Skin epidermis (tissue), 12 donors: Measurements from ENCODE around the gene PIP5KL1.
A peak's percentile ranks its signal among the peaks of the same experiment; 100 is the strongest.

Experiments
- H3K27ac ChIP-seq, 21 experiments: fragments of 200-600 bp; sonication (generic) in 11 of 21; one replicate each; pipeline ENCODE4 v1.5.0; 2020; ENCODE audit warnings: mild to moderate bottlenecking in 3 of 21, inconsistent platforms in 2 of 21, moderate library complexity in 2 of 21
- H3K4me3 ChIP-seq, 7 experiments: fragments of 200-600 bp; sonication (generic) in 2 of 7; one replicate each; pipeline ENCODE4 v1.5.0; 2020; ENCODE audit warnings: inconsistent platforms in 2 of 7, mild to moderate bottlenecking in 2 of 7, moderate library complexity in 1 of 7

PIP5KL1 gene, protein sequence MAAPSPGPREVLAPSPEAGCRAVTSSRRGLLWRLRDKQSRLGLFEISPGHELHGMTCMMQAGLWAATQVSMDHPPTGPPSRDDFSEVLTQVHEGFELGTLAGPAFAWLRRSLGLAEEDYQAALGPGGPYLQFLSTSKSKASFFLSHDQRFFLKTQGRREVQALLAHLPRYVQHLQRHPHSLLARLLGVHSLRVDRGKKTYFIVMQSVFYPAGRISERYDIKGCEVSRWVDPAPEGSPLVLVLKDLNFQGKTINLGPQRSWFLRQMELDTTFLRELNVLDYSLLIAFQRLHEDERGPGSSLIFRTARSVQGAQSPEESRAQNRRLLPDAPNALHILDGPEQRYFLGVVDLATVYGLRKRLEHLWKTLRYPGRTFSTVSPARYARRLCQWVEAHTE

DNA sequence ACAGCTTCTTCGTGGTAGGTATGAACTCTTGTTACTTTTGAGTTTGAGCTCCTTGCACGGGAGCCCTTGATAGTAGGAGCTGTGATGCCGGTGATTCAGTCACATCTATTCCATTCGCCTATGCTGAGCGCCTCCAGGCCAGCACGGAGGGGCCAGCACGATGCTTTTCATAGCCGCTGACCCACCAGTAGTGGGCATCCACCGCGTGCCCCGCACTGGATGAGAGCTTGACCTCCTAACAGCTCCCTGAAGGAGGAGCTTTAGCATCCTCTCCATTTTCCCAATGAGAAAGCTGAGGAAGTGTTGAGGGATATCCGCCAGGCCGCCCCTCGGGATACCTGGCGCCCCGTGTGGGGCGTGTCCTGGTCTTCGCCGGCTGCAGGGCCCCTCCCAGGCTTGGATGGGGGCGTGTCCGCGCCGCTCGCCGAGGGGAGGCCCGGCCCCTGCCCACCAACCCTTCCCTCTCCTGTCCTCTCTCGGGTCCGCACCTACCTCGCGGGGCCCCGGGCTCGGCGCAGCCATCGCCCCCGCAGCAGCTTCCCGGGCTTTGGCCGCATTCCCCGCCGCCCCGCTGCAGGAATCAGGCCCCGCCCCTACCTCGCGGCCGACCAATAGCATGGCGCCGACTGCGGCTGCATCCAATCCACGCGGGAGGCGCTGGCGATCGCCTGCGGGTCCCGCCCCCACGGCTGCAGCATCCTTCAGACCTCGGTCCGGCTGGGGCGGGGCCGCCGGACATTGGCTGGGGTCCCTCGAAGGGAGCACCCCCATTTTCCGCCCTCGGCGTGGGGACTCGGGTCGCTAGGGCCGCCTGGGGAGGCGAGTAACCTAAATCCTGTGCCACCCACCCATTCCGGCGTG, at the start of gene PIP5KL1:
Gene PIP5KL1, minus strand, starts transcription at position 547 of the 861 bp plus-strand sequence. Its CDS starts 25 bp downstream, at position 522.
- Histone ChIP-seq H3K27ac (peak within 1 kb of the TSS in 4 of 21 experiments; percentile 28 to 43 (median 30)), H3K4me3 (peak within 1 kb of the TSS; percentile 38 to 50 (median 45))

DNA sequence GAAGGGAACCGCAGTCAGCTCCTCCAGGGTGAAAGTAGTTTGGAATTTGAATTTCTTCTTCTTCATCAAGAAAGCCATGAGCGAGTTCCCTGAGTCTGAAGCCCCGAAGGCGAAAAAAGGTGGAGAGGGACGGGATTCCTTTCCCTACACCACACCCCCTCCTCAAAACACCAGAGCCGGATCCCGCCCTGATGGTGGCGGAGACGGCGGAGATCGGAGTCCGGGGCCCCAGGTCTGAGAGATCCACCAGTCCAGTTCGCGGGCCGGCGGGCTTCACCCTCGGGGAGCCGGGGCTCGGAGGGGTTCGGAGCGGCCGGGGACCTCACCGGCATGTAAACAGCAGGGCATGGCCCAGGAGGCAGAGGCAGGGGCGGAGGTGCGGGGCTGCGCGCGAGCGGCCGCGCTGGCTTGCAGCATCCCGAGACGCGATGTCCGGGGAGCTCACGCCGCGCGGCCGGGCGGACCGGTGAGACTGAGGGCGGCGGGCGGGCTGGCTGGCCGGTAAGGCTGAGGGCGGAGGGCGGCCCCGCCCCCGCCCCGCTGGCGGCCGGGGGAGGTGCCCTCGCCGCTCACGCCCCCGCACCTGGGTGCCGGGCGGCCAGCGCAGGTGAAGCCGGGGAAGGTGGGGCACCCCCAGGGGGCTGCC, 49.6 kb upstream of the PIP5KL1 start:
- peak overlapping the region; percentile 48 to 90 (median 75) for H3K4me3 ChIP-seq
- peak overlapping the region; percentile 73 to 93 (median 86) for H3K27ac ChIP-seq

DNA sequence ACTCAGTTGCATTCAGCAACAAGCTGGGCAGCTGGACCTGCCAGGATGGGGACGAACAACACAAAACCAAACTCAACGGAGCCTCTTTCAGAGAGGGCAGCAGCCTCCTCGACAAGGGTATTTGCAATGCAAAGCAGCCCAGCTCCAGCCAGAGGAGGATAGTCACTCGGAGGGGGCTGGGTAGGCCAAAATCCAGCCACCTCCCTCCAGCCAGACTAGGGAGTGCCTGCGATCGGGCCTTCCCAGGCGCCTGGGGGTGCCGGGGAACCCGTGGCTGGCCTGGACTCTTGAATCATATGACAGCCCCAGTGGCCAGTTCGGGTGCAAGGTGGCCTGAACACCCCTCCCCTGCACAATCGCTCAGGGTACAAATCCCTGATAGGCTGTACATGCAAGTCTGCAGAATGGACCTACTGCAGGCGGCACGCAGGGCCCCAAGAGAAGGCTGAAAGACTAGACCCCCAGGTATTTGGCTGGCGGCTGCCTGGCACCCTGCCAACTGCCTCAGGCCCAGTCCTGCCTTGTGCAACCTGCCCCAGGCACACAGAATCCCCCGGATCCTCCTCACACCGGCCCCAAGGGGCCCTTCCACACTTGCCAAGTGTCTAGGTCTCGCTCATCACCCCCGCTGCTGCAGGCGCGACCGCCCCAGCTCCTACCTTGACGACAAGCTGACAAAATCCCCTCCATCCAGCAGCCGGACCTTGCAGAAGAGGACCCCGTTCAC, 48.9 kb upstream of the PIP5KL1 start:
- H3K27ac ChIP-seq, result peak overlapping the region; percentile 73 to 93 (median 86)
- peak overlapping the region; percentile 48 to 90 (median 75) for H3K4me3 ChIP-seq

DNA sequence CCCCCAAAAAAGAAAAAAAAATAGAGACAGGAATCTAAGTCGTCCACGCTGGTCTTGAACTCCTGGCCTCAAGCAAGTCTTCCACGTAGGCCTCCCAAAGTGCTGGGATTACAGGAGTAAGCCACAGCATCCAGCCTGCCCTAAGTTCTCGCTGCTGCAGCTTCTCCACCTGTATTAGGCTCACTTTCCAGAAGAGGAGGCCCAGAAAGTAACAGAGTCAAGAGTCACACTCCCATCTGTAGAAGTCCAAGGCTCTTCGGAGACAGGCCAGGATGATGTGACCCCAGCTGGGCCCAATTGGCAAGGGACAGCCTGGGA, 48.4 kb upstream of the PIP5KL1 start:
- Histone ChIP-seq H3K4me3 (peak overlapping the region; percentile 48 to 90 (median 75)), H3K27ac (peak overlapping the region in 19 of 21 experiments; percentile 73 to 93 (median 89))

DNA sequence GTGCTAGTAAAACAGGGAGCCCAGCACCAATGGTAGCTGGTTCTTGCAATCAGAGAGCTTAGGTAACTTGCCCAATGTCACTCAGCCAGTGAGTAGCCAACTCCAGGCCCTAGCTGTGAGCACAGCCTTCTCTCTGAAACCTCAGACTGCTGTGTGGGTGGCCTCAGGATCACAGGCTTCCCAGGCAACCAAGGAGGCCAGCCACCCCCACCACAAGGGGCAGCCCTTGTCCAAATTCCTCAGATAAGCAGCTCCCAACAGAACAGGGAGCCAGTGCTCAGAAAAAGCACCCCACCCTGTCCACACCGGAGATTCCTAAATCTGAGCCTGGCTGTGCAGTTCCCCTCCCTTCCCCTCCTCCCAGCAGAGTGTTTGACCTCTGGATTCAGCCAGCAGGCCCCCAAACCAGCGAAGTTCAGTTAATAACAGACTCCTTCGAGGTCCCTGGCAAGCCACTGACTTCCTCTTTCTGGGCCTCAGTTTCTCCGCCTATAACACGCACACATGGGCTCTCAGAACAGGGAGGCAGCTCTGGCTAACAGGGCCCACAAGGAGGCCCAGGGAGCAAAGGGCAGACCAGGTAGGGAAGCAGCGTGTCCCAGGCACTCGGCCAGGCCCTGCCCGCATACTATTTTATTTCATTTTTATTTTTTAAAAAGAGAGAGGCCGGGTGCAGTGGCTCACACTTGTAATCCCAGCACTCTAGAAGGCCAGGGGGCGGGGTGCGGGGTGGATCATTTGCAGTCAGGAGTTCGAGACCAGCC, 47.5 kb upstream of the PIP5KL1 start:
- peak overlapping the region; percentile 48 to 90 (median 75) for H3K4me3 ChIP-seq
- H3K27ac ChIP-seq, result peak overlapping the region in 20 of 21 experiments; percentile 8 to 93 (median 88)

DNA sequence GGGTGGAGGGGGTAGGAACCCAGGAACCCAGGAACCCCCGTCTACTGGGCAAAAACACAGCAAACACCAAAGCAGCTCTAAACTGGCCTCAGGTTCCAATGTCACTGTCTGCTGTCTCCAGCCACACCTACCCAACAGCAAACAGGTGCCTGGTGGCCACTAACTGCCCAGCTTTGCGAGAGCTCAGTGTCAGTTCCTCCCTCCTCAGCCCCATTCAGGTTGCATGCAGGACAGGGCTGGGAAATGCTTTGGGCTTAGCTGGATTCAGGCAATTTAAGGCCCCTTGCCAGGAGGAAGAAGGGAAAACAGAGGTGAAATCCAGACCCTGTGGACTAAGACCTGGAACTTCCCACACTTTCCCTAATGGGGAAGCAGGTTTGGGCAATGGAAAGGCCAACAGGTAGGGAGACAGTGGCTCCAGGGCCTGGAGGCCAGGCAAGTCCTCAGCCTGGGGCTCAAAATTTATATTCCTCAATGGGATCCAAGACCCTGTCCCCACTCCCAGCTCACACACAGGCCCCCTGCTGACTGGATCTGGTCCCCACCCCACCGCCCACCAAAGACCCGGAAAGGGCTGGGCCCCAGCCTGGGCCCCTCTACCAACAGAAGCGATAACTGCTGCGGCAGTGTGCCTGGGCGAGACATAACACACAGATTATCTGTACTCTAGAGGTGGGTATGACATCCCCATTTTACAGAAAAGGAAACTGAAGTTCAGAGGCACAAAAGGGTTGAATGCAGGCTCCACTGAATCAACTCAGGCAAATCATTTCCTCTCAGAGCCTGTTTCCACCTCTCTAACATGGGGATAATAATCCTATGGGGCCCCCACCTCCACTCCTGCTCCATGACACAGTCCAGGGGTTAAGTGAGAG, 46.7 kb upstream of the PIP5KL1 start:
- Histone ChIP-seq H3K27ac (peak overlapping the region in 19 of 21 experiments; percentile 8 to 93 (median 89)), H3K4me3 (peak overlapping the region; percentile 48 to 90 (median 75))

DNA sequence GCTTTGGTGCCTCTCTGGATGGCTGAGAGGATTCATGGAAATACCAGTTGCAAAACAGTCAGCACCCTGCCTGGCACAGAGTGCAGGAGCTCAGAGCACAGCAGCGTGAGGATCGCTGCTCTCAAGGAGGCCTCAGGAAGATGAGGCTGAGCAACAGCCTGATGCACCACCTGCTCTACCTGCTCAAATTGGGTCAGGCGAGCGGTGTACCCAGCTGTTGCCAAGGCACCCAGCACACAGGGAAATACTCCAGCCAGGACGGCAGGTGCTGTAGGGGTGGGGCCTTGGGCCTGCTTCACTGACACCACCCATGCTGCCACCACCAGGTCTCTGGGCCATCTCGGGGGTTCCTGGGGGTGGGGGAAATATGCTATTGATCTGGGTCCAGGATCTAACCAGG, 45.9 kb upstream of the PIP5KL1 start:
- Histone ChIP-seq H3K27ac (peak overlapping the region in 16 of 21 experiments; percentile 12 to 93 (median 89)), H3K4me3 (peak overlapping the region in 4 of 7 experiments; percentile 4 to 78 (median 68))

DNA sequence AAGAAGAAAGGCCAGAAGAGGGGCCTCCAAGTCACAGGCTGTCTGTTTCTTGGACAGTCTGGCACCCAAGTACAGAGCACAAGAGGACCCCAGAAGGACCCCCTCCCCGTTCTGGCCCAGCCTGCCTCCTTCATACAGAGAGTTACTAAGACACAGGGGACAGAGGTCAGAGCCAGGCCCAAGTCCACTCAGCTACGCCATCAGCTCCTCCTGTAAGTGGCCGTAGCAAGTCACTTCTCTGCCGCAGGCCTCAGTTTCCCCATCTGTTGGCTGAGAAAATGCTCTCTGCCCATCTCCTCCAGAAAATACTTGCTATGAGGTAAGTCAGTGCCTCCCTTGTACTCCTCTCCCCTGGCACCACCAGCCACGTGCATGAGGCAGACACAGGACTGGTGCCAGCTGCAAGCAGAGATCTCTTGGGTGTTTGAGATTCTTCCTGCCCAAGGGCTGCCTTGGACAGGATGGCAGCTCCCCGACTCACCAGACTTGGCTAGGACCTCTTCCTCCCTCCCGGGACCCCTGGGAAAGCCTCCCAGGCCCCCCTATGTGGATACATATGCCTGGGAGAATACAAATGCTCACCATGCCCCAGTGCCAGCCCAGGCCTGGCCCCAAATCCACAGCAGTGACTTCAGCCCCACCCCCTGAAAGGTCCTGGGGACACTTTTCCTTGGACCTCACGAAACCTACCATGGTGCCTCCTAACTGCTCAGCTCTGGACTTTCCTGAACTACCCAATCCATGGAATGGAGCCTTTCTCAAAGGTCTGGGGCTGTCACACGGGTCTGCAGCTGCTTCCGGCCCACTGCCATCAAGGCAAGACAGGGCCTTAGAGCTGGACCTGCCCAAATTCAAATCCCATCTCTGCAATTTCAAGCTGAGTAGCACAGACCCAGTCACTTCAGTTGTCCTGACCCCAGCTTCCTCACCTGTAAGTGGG, 45.1 kb upstream of the PIP5KL1 start:
- Histone ChIP-seq H3K27ac (peak overlapping the region in 14 of 21 experiments; percentile 1 to 93 (median 90)), H3K4me3 (peak overlapping the region in 3 of 7 experiments; percentile 4 to 78 (median 4))

DNA sequence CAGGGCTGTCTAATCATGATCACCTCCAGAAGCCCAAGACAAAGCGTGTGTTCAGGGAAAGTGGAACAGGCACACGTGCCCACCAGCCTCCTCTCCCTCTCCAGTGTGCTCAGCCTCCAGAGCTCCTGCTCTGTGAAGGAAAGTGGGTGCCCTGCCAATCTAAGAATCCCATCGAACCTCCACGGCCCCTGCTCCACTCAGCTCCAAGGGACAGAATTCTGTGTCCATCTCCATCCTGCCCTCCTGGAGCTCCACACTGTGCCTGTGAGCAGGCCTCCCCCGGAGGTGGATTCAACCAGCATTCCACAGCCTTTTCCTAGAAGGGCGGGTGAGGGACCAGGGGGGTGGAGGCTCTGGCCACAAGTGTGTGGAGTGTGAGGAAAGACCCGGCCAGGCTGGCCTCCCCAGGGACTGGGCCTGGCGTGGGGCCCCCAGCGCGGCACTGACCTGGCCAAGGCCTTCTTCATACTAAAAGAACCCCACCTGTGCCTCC, 44.2 kb upstream of the PIP5KL1 start:
- H3K4me3 ChIP-seq, result no peak overlapping the region
- H3K27ac ChIP-seq, result peak overlapping the region in 14 of 21 experiments; percentile 1 to 93 (median 90)

DNA sequence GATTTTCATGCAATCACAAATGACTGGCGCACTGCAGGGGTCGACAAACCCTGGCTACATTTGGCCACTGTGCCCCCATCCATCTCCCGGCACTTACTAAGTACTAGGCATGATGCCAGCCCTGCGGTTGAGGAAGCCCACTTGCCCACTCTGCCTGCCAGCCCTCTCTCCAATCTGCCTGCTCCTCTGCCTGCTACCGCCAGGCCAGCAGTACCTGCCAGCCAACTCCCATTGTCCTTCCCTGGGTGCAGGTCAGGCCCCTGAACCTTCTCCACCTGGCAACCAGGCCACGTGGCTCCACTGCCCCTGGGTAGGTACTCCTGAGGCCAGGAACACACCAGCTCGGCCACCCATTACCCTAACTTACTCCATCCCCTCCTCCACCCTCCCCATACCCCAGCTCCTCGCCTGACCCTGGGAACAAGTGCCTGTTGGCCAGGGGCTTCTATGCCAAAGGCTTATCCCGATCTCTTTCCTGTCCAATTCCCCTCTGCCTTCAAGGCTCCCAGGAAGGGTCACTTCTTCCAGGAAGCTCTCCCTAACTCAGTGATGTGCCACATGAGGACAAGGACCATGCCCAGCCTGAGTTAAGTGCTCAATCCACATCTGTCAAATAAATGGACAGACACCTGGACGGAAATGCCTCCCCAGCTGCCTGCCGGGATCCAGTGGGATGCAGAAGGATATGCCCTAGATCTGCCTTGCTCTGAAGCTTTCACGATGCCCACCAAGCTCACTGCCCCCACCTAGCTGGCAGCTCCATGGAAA, 43.6 kb upstream of the PIP5KL1 start:
- Histone ChIP-seq H3K27ac (peak overlapping the region in 16 of 21 experiments; percentile 39 to 94 (median 90)), H3K4me3 (peak overlapping the region in 1 of 7 experiments; percentile 8)

DNA sequence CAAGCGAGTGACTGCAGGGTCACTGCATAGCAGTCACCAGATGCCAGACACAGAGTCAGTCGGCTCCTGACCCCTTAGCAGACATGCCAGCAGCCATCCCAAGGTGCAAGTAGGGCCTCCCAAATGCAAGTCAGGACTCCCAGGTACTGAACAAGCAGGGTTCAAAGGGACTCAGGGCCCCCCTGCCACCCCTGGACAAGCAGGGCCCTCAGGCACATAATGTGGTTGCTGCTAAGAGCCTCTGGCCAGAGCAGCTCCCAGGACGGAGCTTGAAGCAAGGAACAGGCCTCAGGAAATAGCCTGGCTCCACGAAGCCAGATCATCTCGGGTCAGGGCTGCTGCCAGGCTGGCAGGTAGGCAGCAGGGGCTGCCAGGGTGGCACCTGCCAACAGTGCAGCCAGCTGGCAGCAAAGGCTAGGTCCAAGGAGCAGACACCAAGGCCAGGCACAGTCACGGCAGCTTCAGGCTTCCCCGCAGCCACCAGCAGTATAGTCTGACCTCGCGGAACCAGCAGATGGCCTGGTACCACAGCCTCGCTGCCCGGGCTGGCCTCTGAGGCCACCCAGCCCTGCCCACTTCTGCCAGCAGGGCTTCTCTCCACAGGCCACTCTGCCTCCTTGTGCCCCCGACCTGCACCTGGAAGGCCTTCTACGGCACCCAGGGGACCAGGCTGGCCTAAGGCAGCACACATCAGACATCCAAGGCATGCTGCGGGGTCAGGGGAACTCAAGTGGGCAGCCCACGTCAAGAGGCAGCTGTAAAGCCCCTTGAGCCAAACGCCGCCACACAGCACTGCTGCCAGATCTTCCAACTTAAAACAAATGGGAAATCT, 42.8 kb upstream of the PIP5KL1 start:
- peak overlapping the region in 18 of 21 experiments; percentile 29 to 94 (median 90) for H3K27ac ChIP-seq

DNA sequence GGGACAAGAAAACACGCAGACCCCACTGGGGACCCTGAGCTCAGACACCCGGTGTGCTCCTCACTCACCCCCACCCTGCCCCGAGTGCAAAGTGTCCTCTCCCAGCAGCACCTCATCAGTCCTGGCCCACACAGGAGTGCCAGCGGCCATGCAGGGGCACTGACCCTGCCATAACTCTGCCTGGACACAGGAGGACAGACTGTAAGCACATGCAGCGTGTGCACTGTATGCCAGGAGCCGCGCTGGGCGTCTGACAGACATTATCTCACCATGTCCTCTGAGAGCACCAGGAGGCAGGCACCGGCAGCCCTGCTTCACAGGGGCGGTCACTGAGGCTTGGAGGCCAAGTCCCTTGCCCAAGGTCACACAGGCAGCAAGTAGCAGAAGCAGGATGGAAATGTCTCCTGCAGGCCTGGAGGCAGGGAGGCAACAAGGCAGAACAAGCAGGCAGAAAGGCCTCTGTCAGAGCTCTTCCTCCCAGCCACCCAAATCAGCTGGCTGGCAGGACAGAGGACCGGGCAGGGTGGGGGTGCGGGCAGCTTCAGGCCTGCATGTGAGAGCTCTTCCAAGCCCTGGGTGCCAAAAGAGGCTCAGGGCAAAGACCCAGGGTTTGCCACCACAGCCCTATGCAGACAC, 41.8 kb upstream of the PIP5KL1 start:
- Histone ChIP-seq H3K4me3 (peak overlapping the region in 3 of 7 experiments; percentile 5 to 9 (median 7)), H3K27ac (peak overlapping the region in 19 of 21 experiments; percentile 18 to 94 (median 90))

More for the DNA sequence above, 42.8 kb upstream of the PIP5KL1 start:
- H3K4me3 ChIP-seq, result peak overlapping the region in 1 of 7 experiments; percentile 8

DNA sequence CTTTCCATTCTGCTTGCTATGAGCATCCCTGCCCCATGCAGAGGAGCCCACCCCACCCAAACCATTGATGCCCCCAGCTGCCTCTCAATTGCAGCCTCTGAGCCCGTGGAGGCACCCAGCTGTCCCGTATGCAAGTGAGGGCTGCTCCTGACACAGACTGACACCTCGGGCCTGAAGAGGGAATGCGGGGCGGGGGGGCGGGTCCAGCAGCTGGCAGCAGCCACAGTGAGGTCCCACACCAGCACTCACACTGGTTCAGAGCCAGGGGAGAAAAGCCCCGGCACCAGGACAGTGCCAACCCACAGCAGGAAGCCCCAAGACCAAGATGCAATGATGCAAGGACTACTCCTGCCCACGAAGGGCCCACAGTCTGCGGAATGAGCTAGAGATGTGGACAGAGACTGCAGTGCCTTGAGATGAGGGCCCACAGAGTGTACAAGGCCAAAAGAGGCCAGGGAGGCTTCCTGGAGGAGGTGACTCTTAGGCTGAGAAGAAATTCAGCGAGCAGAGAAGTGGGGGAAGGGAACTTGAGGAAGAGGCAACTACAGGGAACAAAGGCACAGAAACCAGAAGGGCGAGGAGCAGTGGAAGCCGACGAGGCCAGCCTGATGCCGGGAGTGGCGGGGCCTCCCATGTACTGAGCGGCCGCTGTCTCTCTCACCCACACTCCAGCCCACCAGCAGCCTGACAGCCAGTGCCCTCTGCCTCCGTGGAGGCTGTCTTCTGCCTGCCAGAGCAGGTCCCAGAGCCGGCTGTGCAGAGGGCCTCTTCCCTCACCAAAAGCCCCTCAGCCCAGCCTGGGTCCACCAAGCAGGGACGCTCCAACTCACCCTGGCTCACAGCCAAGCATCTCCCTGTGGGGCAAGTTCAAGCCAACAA, 41.0 kb upstream of the PIP5KL1 start:
- Histone ChIP-seq H3K27ac (peak overlapping the region in 20 of 21 experiments; percentile 18 to 94 (median 90)), H3K4me3 (peak overlapping the region in 2 of 7 experiments; percentile 4 to 9)
